Measurements from ENCODE around the gene PHLDA2. TPM values are rescaled to one million over a fixed set of nuclear protein-coding genes. Genes with fewer than 3 reads are reported as not detected.
"Not testable (repeated sequence)": the region's sequence is repeated elsewhere in the genome, so short reads cannot be mapped to it uniquely, and the experiment has no call there.

Gene PHLDA2
- total RNA-seq, 1 experiment from 2014 or later = 111 TPM

GRCh38 chr11:2942447-2942846 is 13.2 kb upstream of the PHLDA2 start:
- no TSS peak for BruUV-seq (replicated peaks)
- Mint-ChIP-seq H3K4me1 (ENCODE audit: low read depth, unreplicated experiment) (peaks cover 8% of the 10 kb centered on the region), H3K27ac (ENCODE audit: unreplicated experiment) (no peak overlapping the region), H3K9me3 (ENCODE audit: low read depth, unreplicated experiment) (peaks cover 11% of the 10 kb centered on the region), H3K27me3 (ENCODE audit: unreplicated experiment) (no peaks in the 10 kb centered on the region), H3K4me3 (ENCODE audit: low read depth, unreplicated experiment) (no peak overlapping the region), H3K36me3 (ENCODE audit: insufficient read depth, unreplicated experiment) (peaks cover 83% of the 10 kb centered on the region)
- CTCF ChIA-PET = interaction anchor here (1.1 kb wide), 1 partner anchor 50 kb away, joined by 4 read pairs; the partner anchor contains the start of gene NAP1L4
- DNase-seq = no peak
- intact Hi-C loops (cut with micrococcal nuclease; ENCODE audit: unreplicated experiment) = no loop called here
- TF ChIP-seq, protein P1, sequence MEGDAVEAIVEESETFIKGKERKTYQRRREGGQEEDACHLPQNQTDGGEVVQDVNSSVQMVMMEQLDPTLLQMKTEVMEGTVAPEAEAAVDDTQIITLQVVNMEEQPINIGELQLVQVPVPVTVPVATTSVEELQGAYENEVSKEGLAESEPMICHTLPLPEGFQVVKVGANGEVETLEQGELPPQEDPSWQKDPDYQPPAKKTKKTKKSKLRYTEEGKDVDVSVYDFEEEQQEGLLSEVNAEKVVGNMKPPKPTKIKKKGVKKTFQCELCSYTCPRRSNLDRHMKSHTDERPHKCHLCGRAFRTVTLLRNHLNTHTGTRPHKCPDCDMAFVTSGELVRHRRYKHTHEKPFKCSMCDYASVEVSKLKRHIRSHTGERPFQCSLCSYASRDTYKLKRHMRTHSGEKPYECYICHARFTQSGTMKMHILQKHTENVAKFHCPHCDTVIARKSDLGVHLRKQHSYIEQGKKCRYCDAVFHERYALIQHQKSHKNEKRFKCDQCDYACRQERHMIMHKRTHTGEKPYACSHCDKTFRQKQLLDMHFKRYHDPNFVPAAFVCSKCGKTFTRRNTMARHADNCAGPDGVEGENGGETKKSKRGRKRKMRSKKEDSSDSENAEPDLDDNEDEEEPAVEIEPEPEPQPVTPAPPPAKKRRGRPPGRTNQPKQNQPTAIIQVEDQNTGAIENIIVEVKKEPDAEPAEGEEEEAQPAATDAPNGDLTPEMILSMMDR (IDR thresholded peaks at IDR 0.05; ENCODE audit: unreplicated experiment) = no peak

- Mint-ChIP-seq H3K9me3 (ENCODE audit: low read depth, unreplicated experiment) (peaks cover 12% of the 10 kb centered on the region), H3K27ac (ENCODE audit: unreplicated experiment) (no peak overlapping the region), H3K4me1 (ENCODE audit: low read depth, unreplicated experiment) (peaks cover 8% of the 10 kb centered on the region), H3K36me3 (ENCODE audit: insufficient read depth, unreplicated experiment) (peaks cover 74% of the 10 kb centered on the region), H3K4me3 (ENCODE audit: low read depth, unreplicated experiment) (peak overlapping the region; percentile 9), H3K27me3 (ENCODE audit: unreplicated experiment) (no peaks in the 10 kb centered on the region)
- TF ChIP-seq, protein P1 (IDR thresholded peaks at IDR 0.05; ENCODE audit: unreplicated experiment) = no peak
- peak; percentile 71 for DNase-seq
- CTCF ChIA-PET = interaction anchor here (0.6 to 0.7 kb wide), 3 partner anchors 52 to 540 kb away, joined by 4 to 9 read pairs (median 4); partner anchors contain the start of gene TSSC4
- intact Hi-C loops (cut with micrococcal nuclease; ENCODE audit: unreplicated experiment) = no loop called here
- BruUV-seq (replicated peaks) = no TSS peak
Measured at GRCh38 chr11:2940921-2941821, 12.0 kb upstream of the PHLDA2 start.

DNA sequence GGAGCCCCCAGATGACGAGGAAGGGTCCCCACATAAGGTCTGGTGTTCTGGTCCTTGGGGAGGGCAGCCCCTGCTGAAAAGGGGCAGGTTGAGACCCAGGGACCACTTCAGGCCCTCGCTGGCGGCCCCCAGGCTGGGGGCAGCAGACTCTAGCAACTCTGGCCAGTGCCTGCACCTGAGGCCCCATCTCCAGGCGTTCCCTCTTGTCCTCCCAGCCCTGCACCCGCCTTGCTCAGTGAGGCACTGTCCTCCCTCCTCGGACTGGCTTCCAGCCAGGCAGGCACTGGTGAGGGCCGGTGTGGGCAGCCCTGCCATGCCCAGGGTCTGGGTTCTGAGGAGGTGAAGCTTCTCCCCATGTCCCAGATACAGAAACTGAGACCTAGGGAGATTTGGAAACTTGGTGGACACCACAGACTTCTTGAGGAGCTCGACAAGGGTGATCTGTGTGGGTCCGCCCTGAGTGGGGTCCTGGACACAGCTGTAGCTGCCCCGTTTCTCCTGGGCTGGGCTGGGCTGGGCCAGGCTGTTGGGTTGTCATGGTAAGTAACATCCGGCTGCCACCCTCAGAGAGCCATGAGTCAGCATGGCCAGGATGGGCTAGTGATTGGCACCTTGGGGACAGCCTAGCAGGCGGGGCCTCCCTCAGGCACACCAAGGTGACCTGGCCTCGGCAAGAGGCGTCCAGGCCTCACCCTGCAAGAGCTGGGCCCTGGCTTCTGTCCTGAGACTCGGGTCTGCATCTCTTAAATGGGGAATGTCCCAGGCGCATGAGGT is 11.1 kb upstream of the PHLDA2 start:
- H3K4me1 Mint-ChIP-seq (ENCODE audit: low read depth, unreplicated experiment) = peaks cover 8% of the 10 kb centered on the region
- intact Hi-C loops (cut with micrococcal nuclease; ENCODE audit: unreplicated experiment) = no loop called here
- no peaks in the 10 kb centered on the region for H3K27me3 Mint-ChIP-seq (ENCODE audit: unreplicated experiment)
- CTCF ChIA-PET = interaction anchor here (0.6 kb wide), 1 partner anchor 128 kb away, joined by 4 read pairs; no protein-coding TSS in a partner anchor
- DNase-seq = peak; percentile 68
- TF ChIP-seq, protein P1 (IDR thresholded peaks at IDR 0.05; ENCODE audit: unreplicated experiment) = no peak
- H3K27ac Mint-ChIP-seq (ENCODE audit: unreplicated experiment) = peak overlapping the region; percentile 77
- no TSS peak for BruUV-seq (replicated peaks)
- H3K4me3 Mint-ChIP-seq (ENCODE audit: low read depth, unreplicated experiment) = no peak overlapping the region
- peaks cover 70% of the 10 kb centered on the region for H3K36me3 Mint-ChIP-seq (ENCODE audit: insufficient read depth, unreplicated experiment)
- peaks cover 12% of the 10 kb centered on the region for H3K9me3 Mint-ChIP-seq (ENCODE audit: low read depth, unreplicated experiment)

DNA sequence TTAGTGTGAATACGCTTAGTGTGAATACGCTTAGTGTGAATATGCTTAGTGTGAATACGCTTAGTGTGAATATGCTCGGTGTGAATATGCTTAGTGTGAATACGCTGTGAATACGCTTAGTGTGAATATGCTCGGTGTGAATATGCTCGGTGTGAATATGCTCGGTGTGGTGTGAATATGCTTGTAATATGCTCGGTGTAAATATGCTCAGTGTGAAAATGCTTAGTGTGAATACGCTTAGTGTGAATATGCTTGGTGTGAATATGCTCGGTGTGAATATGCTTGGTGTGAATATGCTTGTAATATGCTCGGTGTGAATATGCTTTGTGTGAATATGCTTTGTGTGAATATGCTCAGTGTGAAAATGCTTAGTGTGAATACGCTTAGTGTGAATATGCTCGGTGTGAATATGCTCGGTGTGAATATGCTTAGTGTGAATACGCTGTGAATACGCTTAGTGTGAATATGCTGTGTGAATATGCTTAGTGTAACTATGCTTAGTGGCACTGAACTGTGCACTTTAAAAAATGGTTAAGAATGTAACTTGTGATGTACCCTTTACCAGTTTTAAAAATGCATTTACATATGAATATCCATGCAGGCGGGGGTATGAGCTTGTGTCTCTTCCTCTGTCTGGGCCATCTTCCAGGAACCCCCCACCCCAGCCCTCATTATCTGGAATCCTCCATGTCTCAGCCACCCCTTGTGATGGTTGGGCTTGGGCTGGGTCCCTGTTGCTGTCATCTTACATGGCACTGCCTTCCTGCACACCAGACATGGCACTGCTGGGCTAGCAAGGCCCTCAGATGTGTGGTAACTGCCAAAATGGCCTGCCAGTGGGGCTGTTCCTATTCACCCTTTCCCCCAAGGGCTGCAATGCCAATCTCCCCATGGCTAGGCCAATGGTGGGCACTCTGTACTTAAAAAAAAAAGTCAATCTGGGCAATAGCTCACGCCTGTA is 9.5 kb upstream of the PHLDA2 start:
- H3K27me3 Mint-ChIP-seq (ENCODE audit: unreplicated experiment); BruUV-seq (replicated peaks); H3K4me3 Mint-ChIP-seq (ENCODE audit: low read depth, unreplicated experiment); intact Hi-C loops (cut with micrococcal nuclease; ENCODE audit: unreplicated experiment); DNase-seq: not testable (repeated sequence)
- CTCF ChIA-PET = interaction anchor here (0.6 kb wide), 1 partner anchor 246 kb away, joined by 3 read pairs; no protein-coding TSS in a partner anchor
- H3K36me3 Mint-ChIP-seq (ENCODE audit: insufficient read depth, unreplicated experiment) = peaks cover 54% of the 10 kb centered on the region
- H3K4me1 Mint-ChIP-seq (ENCODE audit: low read depth, unreplicated experiment) = peaks cover 11% of the 10 kb centered on the region
- peaks cover 12% of the 10 kb centered on the region for H3K9me3 Mint-ChIP-seq (ENCODE audit: low read depth, unreplicated experiment)
- peak overlapping the region; percentile 77 for H3K27ac Mint-ChIP-seq (ENCODE audit: unreplicated experiment)

DNA sequence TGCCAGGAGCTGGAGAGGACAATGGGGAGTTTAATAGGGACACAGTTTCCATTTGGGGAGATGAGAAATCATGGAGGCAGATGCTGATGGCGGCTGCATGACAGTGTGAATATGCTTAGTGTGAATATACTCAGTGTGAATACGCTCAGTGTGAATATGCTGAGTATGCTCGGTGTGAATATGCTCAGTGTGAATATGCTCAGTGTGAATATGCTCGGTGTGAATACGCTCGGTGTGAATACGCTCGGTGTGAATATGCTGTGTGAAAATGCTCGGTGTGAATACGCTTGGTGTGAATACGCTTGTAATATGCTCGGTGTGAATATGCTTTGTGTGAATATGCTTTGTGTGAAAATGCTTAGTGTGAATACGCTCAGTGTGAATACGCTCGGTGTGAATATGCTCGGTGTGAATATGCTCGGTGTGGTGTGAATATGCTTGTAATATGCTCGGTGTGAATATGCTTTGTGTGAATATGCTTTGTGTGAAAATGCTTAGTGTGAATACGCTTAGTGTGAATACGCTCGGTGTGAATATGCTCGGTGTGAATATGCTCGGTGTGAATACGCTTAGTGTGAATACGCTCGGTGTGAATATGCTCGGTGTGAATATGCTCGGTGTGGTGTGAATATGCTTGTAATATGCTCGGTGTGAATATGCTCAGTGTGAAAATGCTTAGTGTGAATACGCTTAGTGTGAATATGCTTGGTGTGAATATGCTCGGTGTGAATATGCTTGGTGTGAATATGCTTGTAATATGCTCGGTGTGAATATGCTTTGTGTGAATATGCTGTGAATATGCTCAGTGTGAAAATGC is 8.6 kb upstream of the PHLDA2 start:
- H3K27ac Mint-ChIP-seq (ENCODE audit: unreplicated experiment) = peak overlapping the region; percentile 77

More for the DNA sequence above, 8.6 kb upstream of the PHLDA2 start:
- H3K4me3 Mint-ChIP-seq (ENCODE audit: low read depth, unreplicated experiment); BruUV-seq (replicated peaks); intact Hi-C loops (cut with micrococcal nuclease; ENCODE audit: unreplicated experiment); H3K27me3 Mint-ChIP-seq (ENCODE audit: unreplicated experiment); DNase-seq: not testable (repeated sequence)
- H3K4me1 Mint-ChIP-seq (ENCODE audit: low read depth, unreplicated experiment) = peaks cover 16% of the 10 kb centered on the region
- peaks cover 12% of the 10 kb centered on the region for H3K9me3 Mint-ChIP-seq (ENCODE audit: low read depth, unreplicated experiment)
- CTCF ChIA-PET = interaction anchor here (0.9 kb wide), 1 partner anchor 52 kb away, joined by 3 read pairs; no protein-coding TSS in a partner anchor
- peaks cover 52% of the 10 kb centered on the region for H3K36me3 Mint-ChIP-seq (ENCODE audit: insufficient read depth, unreplicated experiment)
